K562 (cell line): ENCODE measurements around the gene MBD2. TPM values are rescaled to one million over a fixed set of nuclear protein-coding genes. Genes with fewer than 3 reads are reported as not detected.

ENCODE experiments used
- ATAC-seq: fragments of 200-7000 bp; cut with Tn5 transposase; 3 replicates; pipeline ENCODE4 v1.9.1; 2020; ENCODE audit warnings: moderate library complexity
- BruUV-seq: library from RNA; stranded (reverse); fragments of 400-500 nt; replicated peaks from 2 replicates; lab custom pipeline; 2021; lab: Mats Ljungman, UMichigan
- CTCF ChIA-PET: fragments of 300-600 bp; formaldehyde crosslinking; extraction: SDS; loops from one replicate; lab custom pipeline; 2021; ENCODE audit warnings: low intra/inter-chr PET ratio; lab: Yijun Ruan, JAX
- POLR2A ChIA-PET: fragments of 300-600, 350-650 bp; sonication (Branson Sonifier 250); formaldehyde crosslinking; extraction: SDS; loops from one replicate; lab custom pipeline; 2021; ENCODE audit warnings: antibody characterized with exemption, inconsistent platforms; lab: Yijun Ruan, JAX
- DNase-seq, 4 experiments: peaks; one replicate each; pipeline versions ENCODE4 v3.0.0 to v3.0.0-alpha.2; 2011 to 2018; ENCODE audit warnings: low spot score in 3 of 4, mixed read lengths in 3 of 4; ENCODE audit errors: extremely low read depth in 1 of 4
- FAIRE-seq: peaks from 2 replicates; lab custom pipeline; 2011; peaks lifted over from hg19 to GRCh38; lab: Jason Lieb, UNC
- H2AFZ ChIP-seq: 2 replicates; pipeline ENCODE4 v1.6.0; 2011; ENCODE audit warnings: low read depth, low read length, control low read depth, inconsistent platforms
- H3K27ac ChIP-seq: fragments of 200-600 bp; 3 replicates; pipeline ENCODE4 v1.8.0; 2011; ENCODE audit warnings: low read depth, mild to moderate bottlenecking, control low read depth, inconsistent platforms, low read length, moderate library complexity, mixed read lengths; ENCODE audit errors: extremely low read depth
- H3K27me3 ChIP-seq, 2 experiments: fragments of 300-600 bp in 1 of 2; 2 replicates in 1 of 2; 3 replicates in 1 of 2; pipeline versions ENCODE4 v1.6.0 to v1.8.0; 2011; ENCODE audit warnings: inconsistent platforms in 2 of 2, low read length in 2 of 2, mild to moderate bottlenecking in 1 of 2, mixed read lengths in 1 of 2, moderate library complexity in 1 of 2; ENCODE audit not compliant: control insufficient read depth in 2 of 2, insufficient read depth in 2 of 2
- H3K36me3 ChIP-seq: fragments of 300-600 bp; 3 replicates; pipeline ENCODE4 v1.8.0; 2011; ENCODE audit warnings: mild to moderate bottlenecking, low read length, inconsistent platforms; ENCODE audit not compliant: control insufficient read depth, insufficient read depth
- H3K4me1 ChIP-seq, 2 experiments: fragments of 200-600 bp in 1 of 2; replicated peaks in 1 of 2; 2 replicates in 1 of 2; 3 replicates in 1 of 2; pipeline versions ENCODE4 v1.5.1 to v1.8.0; 2011; ENCODE audit warnings: inconsistent platforms in 2 of 2, low read length in 2 of 2, mild to moderate bottlenecking in 1 of 2, mixed read lengths in 1 of 2, moderate library complexity in 1 of 2; ENCODE audit not compliant: control insufficient read depth in 2 of 2, insufficient read depth in 2 of 2
- H3K4me2 ChIP-seq: 2 replicates; pipeline ENCODE4 v1.6.1; 2011; ENCODE audit warnings: low read length, control low read depth, inconsistent platforms, mixed read lengths; ENCODE audit not compliant: insufficient read depth
- H3K4me3 ChIP-seq: fragments of 200-600 bp; sonication (generic), shearing (Covaris generic); 2 replicates; pipeline ENCODE4 v1.5.1; 2016; ENCODE audit warnings: control low read depth, inconsistent platforms
- H3K79me2 ChIP-seq: fragments of 200-600 bp; 3 replicates; pipeline ENCODE4 v1.8.0; 2011; ENCODE audit warnings: low read length, inconsistent platforms; ENCODE audit not compliant: control insufficient read depth, insufficient read depth
- H3K9ac ChIP-seq, 2 experiments: 2 replicates each; pipeline versions ENCODE4 v1.6.0 to v1.6.1; 2011; ENCODE audit warnings: low read depth in 2 of 2, low read length in 2 of 2, control low read depth in 1 of 2, inconsistent platforms in 1 of 2, mild to moderate bottlenecking in 1 of 2, mixed read lengths in 1 of 2; ENCODE audit not compliant: insufficient read depth in 1 of 2
- H3K9me1 ChIP-seq: one replicate; pipeline ENCODE4 v1.6.0; 2011; ENCODE audit warnings: inconsistent platforms, mild to moderate bottlenecking, low read length, moderate library complexity; ENCODE audit not compliant: control insufficient read depth, insufficient read depth
- H3K9me3 ChIP-seq: replicated peaks from 2 replicates; pipeline ENCODE4 v1.5.1; 2011; ENCODE audit warnings: low read depth, low read length, inconsistent platforms; ENCODE audit not compliant: control insufficient read depth, insufficient read depth
- H4K20me1 ChIP-seq: replicated peaks from 2 replicates; pipeline ENCODE4 v1.6.1; 2011; ENCODE audit warnings: low read length, inconsistent platforms, mixed read lengths; ENCODE audit not compliant: control insufficient read depth, insufficient read depth
- C11orf30 ChIP-seq: fragments of 450-650 bp; IDR thresholded peaks from 2 replicates; pipeline ENCODE4 v1.6.1; 2016; ENCODE audit warnings: low read depth, mild to moderate bottlenecking
- DDX20 ChIP-seq: fragments of 450-650 bp; IDR thresholded peaks from 2 replicates; pipeline ENCODE4 v1.6.1; 2016; ENCODE audit warnings: missing genetic modification characterization, low read depth, mild to moderate bottlenecking, missing compliant biosample characterization, moderate library complexity
- FOXP1 ChIP-seq: sonication (generic); formaldehyde crosslinking; IDR thresholded peaks from 2 replicates; pipeline ENCODE4 v1.8.0; 2022; ENCODE audit warnings: mild to moderate bottlenecking, missing genetic modification reagents
- GTF3C2 ChIP-seq: IDR thresholded peaks from 3 replicates; pipeline ENCODE4 v1.6.1; 2011; ENCODE audit warnings: borderline replicate concordance, mild to moderate bottlenecking, moderate library complexity; ENCODE audit not compliant: insufficient read length; ENCODE audit errors: extremely low read depth
- HMG20B ChIP-seq: fragments of 250-450 bp; sonication (Bioruptor Pico); IDR thresholded peaks from 2 replicates; pipeline ENCODE4 v1.5.0; 2021; ENCODE audit warnings: mild to moderate bottlenecking
- HNRNPUL1 ChIP-seq: fragments of 200-400 bp; formaldehyde crosslinking; IDR thresholded peaks from 2 replicates; pipeline ENCODE4 v1.6.1; 2017; ENCODE audit warnings: low read length
- ID3 ChIP-seq, 2 experiments: fragments of 250-450 bp in 1 of 2; fragments of 450-650 bp in 1 of 2; sonication (Bioruptor Pico) in 1 of 2; IDR thresholded peaks; 2 replicates each; pipeline versions ENCODE4 v1.6.1 to v1.8.0; 2016 to 2021; ENCODE audit warnings: mild to moderate bottlenecking in 2 of 2, moderate library complexity in 2 of 2, missing compliant biosample characterization in 1 of 2, missing genetic modification characterization in 1 of 2
- ILF3 ChIP-seq: fragments of 450-650 bp; IDR thresholded peaks from 2 replicates; pipeline ENCODE4 v1.6.1; 2018; ENCODE audit warnings: antibody characterized with exemption, mild to moderate bottlenecking, moderate library complexity, borderline replicate concordance
- JUN ChIP-seq, 2 experiments: sonication (generic) in 1 of 2; formaldehyde crosslinking in 1 of 2; IDR thresholded peaks; 2 replicates each; pipeline versions ENCODE4 v1.6.1 to v1.8.0; 2012 to 2022; ENCODE audit warnings: borderline replicate concordance in 2 of 2, mild to moderate bottlenecking in 2 of 2, improper control_type of control experiment in 1 of 2, low read depth in 1 of 2, low read length in 1 of 2, missing genetic modification reagents in 1 of 2
- SNIP1 ChIP-seq: fragments of 450-650 bp; IDR thresholded peaks from 2 replicates; pipeline ENCODE4 v1.7.1; 2017; ENCODE audit warnings: low read depth, mild to moderate bottlenecking
- TFAP4 ChIP-seq: sonication (generic); formaldehyde crosslinking; IDR thresholded peaks from 2 replicates; pipeline ENCODE4 v1.8.0; 2022; ENCODE audit warnings: missing genetic modification reagents, mild to moderate bottlenecking, moderate library complexity, borderline replicate concordance
- TFE3 ChIP-seq: fragments of 450-650 bp; formaldehyde crosslinking; IDR thresholded peaks from 2 replicates; pipeline ENCODE4 v1.4.0; 2020; ENCODE audit warnings: mild to moderate bottlenecking, mixed read lengths
- THRAP3 ChIP-seq: fragments of 450-650 bp; IDR thresholded peaks from 2 replicates; pipeline ENCODE4 v1.6.1; 2016; ENCODE audit warnings: mild to moderate bottlenecking, inconsistent platforms, borderline replicate concordance
- ZNF324 ChIP-seq: fragments of 250-450 bp; sonication (Bioruptor Pico); IDR thresholded peaks from 2 replicates; pipeline ENCODE4 v1.4.0; 2020; ENCODE audit warnings: mild to moderate bottlenecking
- ZNF431 ChIP-seq: sonication (generic); formaldehyde crosslinking; IDR thresholded peaks from 2 replicates; pipeline ENCODE4 v1.8.0; 2022; ENCODE audit warnings: mild to moderate bottlenecking, missing genetic modification reagents
- WGBS: fragments of 100-300 bp; shearing (Covaris generic); methylation state at CpG from one replicate; pipeline ENCODE4 v1.1.6; 2016; ENCODE audit warnings: low coverage, mixed read lengths; ENCODE audit not compliant: insufficient coverage; ENCODE audit errors: missing lambda C conversion rate; 5-methylcytosine and 5-hydroxymethylcytosine counted together
- in situ Hi-C: fragments of 300-500 bp; cut with MboI; formaldehyde crosslinking; loops from 4 replicates; pipeline ENCODE4 v1.15.0; 2018; ENCODE audit warnings: inconsistent platforms, mixed read lengths
- intact Hi-C: fragments of 100-400 bp; cut with micrococcal nuclease; formaldehyde crosslinking; loops from 2 replicates; pipeline ENCODE4 v1.14.2; 2022
- polyA plus RNA-seq, 8 experiments: library from polyadenylated mRNA; depleted of rRNA in 4 of 8; stranded (reverse) in 5 of 8; unstranded in 3 of 8; fragments of >200 nt; fragmentation: Nextera tagmentation in 2 of 8; fragmentation: Illumina TruSeq in 1 of 8; extraction: Ambion mirVana in 2 of 8; extraction: Trizol in 1 of 8; gene quantifications; 2 replicates each; pipeline versions ENCODE4 v1.2.1 to v1.2.3, GENCODE V29; 2011 to 2014; ENCODE audit warnings: inconsistent platforms in 1 of 8, missing spikeins in 1 of 8
- total RNA-seq, 7 experiments: library from RNA; depleted of rRNA in 6 of 7; stranded (reverse); fragments of >200 nt in 6 of 7; fragmentation: Illumina TruSeq in 2 of 7; extraction: Trizol in 2 of 7; gene quantifications; 2 replicates each; pipeline versions ENCODE4 v1.2.1 to v1.2.3, GENCODE V29; 2011 to 2021; ENCODE audit warnings: low replicate concordance in 1 of 7

The MBD2 gene
- total and polyA plus RNA-seq, 9 of the 15 experiments (the other 6 are each of a cell fraction or from before 2014, with no cell fraction given), result 4.4 to 40.2 (median 13.9) TPM

GRCh38 chr18:54251606-54252390, 27.3 kb upstream of the MBD2 start:
- no peaks in the 10 kb centered on the region for H3K79me2 ChIP-seq
- FAIRE-seq, result no peak
- POLR2A ChIA-PET, result interaction anchor here (1.0 kb wide), 1 partner anchor 11 kb away, joined by 3 read pairs; no protein-coding TSS in a partner anchor
- H4K20me1 ChIP-seq, result no peaks in the 10 kb centered on the region
- in situ Hi-C loops (no loop called here), intact Hi-C loops (no loop called here)
- no peak for DNase-seq
- CTCF ChIA-PET, result no interaction called here
- H3K4me3 ChIP-seq, result no peak overlapping the region
- H3K9me1 ChIP-seq, result no peaks in the 10 kb centered on the region
- BruUV-seq, result no TSS peak
- no peak for ATAC-seq
- H2AFZ ChIP-seq, result no peak overlapping the region
- H3K27me3 ChIP-seq, result no peaks in the 10 kb centered on the region
- H3K9me3 ChIP-seq, result no peaks in the 10 kb centered on the region
- WGBS, result 8% methylated on average over 1 of the region's 4 CpGs
- H3K27ac ChIP-seq, result no peak overlapping the region
- no peak overlapping the region for H3K9ac ChIP-seq
- no peaks in the 10 kb centered on the region for H3K36me3 ChIP-seq
- no peaks in the 10 kb centered on the region for H3K4me1 ChIP-seq
- no peak overlapping the region for H3K4me2 ChIP-seq
- no peak for TF ChIP-seq ID3 (CRISPR knock-in tag; IDR thresholded peaks at IDR 0.05)
- no peak for TF ChIP-seq ID3 (tag; IDR thresholded peaks at IDR 0.05)
- TF ChIP-seq ZNF324 (CRISPR knock-in tag), result no peak
- no peak for TF ChIP-seq THRAP3
- TF ChIP-seq DDX20 (tag), result no peak
- no peak for TF ChIP-seq TFAP4 (CRISPR knock-in tag)
- no peak for TF ChIP-seq HNRNPUL1
- TF ChIP-seq HMG20B (CRISPR knock-in tag), result no peak
- TF ChIP-seq JUN (IDR thresholded peaks at IDR 0.05; ENCODE audit: borderline replicate concordance, low read depth, low read length), result no peak
- no peak for TF ChIP-seq JUN (CRISPR knock-in tag; IDR thresholded peaks at IDR 0.05; ENCODE audit: borderline replicate concordance)
- TF ChIP-seq TFE3 (CRISPR knock-in tag), result no peak
- TF ChIP-seq ZNF431 (CRISPR knock-in tag), result no peak
- no peak for TF ChIP-seq SNIP1
- TF ChIP-seq C11orf30, result no peak
- TF ChIP-seq FOXP1 (CRISPR knock-in tag), result no peak
- TF ChIP-seq GTF3C2, result no peak
- TF ChIP-seq ILF3, result no peak
